Loucy (cell line): ENCODE measurements around the gene ZFR.

Experiments used
- EZH2phosphoT487 ChIP-seq: fragments of 200-600 bp; IDR thresholded peaks from 2 replicates; pipeline ENCODE4 v1.6.1; 2018; ENCODE audit warnings: antibody characterized with exemption, mild to moderate bottlenecking, moderate library complexity, borderline replicate concordance
- TF ChIP-seq, protein P1 (sequence below): fragments of 200-600 bp; sonication (generic); conservative IDR thresholded peaks from 2 replicates; pipeline ENCODE4 v1.5.1; 2014; ENCODE audit warnings: mild to moderate bottlenecking, antibody characterized with exemption, low read length

DNA sequence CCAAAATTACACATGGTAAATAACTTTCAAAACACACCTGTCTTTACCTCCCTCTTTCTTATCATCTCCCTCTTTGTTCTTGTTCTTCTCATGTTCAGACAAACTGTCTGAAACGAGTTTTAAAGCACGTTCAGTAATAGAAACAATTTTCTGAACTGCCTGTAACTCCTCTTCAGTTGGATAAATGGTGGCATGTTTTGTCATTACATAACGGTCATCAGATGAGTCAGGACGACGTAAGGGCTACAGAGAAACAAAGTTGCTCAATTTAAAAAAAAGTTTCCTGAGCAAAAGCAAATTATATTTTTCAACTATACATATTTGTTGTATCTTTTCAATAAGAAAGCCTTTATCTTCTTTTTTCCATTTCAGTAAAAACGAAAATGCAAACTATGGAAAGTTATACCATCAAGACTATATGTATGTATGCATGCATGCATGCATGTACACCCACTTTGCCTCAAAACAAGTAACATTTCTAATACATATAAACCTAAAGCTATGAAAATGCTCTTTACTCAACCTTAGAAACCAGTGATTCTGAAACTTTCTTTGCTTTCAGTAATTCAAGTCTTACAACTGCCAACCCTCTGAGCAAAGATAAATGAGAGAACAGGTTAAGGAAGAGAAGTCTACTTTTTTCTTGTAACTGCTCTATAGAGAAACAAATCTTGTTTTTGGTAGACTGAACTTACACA is 56.0 kb downstream of the ZFR start:
- TF ChIP-seq, protein P1, sequence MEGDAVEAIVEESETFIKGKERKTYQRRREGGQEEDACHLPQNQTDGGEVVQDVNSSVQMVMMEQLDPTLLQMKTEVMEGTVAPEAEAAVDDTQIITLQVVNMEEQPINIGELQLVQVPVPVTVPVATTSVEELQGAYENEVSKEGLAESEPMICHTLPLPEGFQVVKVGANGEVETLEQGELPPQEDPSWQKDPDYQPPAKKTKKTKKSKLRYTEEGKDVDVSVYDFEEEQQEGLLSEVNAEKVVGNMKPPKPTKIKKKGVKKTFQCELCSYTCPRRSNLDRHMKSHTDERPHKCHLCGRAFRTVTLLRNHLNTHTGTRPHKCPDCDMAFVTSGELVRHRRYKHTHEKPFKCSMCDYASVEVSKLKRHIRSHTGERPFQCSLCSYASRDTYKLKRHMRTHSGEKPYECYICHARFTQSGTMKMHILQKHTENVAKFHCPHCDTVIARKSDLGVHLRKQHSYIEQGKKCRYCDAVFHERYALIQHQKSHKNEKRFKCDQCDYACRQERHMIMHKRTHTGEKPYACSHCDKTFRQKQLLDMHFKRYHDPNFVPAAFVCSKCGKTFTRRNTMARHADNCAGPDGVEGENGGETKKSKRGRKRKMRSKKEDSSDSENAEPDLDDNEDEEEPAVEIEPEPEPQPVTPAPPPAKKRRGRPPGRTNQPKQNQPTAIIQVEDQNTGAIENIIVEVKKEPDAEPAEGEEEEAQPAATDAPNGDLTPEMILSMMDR: no peak
- TF ChIP-seq EZH2phosphoT487: no peak
